NB4 (cell line): ENCODE data around the gene FAAH2.

Experiments used
- DNase-seq: peaks from one replicate; pipeline ENCODE4 v3.0.0; 2010; ENCODE audit warnings: low read depth
- H3K4me3 ChIP-seq: one replicate; pipeline ENCODE4 v1.5.1; 2011; ENCODE audit warnings: mild to moderate bottlenecking, low read depth, low read length, moderate library complexity
- MYC ChIP-seq: IDR thresholded peaks from 2 replicates; pipeline ENCODE4 v1.6.1; 2011; ENCODE audit warnings: low read depth, low read length
- POLR2A ChIP-seq: IDR thresholded peaks from 2 replicates; pipeline ENCODE4 v1.6.1; 2011; ENCODE audit warnings: mild to moderate bottlenecking; ENCODE audit not compliant: insufficient read length; ENCODE audit errors: extremely low read depth
- TF ChIP-seq, protein P1 (sequence below): IDR thresholded peaks from 2 replicates; pipeline ENCODE4 v1.6.1; 2011; ENCODE audit warnings: low read depth, low read length
- TF ChIP-seq, protein P2 (sequence below): IDR thresholded peaks from one replicate; pipeline ENCODE4 v1.5.1; 2012; ENCODE audit warnings: low read depth, low read length

Gene FAAH2

GRCh38 chrX:57406149-57406548 lies 119.6 kb downstream of the FAAH2 start:
- TF ChIP-seq, protein P1, sequence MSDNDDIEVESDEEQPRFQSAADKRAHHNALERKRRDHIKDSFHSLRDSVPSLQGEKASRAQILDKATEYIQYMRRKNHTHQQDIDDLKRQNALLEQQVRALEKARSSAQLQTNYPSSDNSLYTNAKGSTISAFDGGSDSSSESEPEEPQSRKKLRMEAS: no peak
- TF ChIP-seq MYC (no peak), POLR2A (no peak)
- TF ChIP-seq, protein P2, sequence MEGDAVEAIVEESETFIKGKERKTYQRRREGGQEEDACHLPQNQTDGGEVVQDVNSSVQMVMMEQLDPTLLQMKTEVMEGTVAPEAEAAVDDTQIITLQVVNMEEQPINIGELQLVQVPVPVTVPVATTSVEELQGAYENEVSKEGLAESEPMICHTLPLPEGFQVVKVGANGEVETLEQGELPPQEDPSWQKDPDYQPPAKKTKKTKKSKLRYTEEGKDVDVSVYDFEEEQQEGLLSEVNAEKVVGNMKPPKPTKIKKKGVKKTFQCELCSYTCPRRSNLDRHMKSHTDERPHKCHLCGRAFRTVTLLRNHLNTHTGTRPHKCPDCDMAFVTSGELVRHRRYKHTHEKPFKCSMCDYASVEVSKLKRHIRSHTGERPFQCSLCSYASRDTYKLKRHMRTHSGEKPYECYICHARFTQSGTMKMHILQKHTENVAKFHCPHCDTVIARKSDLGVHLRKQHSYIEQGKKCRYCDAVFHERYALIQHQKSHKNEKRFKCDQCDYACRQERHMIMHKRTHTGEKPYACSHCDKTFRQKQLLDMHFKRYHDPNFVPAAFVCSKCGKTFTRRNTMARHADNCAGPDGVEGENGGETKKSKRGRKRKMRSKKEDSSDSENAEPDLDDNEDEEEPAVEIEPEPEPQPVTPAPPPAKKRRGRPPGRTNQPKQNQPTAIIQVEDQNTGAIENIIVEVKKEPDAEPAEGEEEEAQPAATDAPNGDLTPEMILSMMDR: no peak
- DNase-seq: no peak
- no peak overlapping the region for H3K4me3 ChIP-seq

GRCh38 chrX:57417827-57418226 lies 131.3 kb downstream of the FAAH2 start:
- TF ChIP-seq, protein P1: no peak
- TF ChIP-seq, protein P2: no peak
- TF ChIP-seq MYC: no peak
- no peak for TF ChIP-seq POLR2A
- DNase-seq: no peak
- no peak overlapping the region for H3K4me3 ChIP-seq

DNA sequence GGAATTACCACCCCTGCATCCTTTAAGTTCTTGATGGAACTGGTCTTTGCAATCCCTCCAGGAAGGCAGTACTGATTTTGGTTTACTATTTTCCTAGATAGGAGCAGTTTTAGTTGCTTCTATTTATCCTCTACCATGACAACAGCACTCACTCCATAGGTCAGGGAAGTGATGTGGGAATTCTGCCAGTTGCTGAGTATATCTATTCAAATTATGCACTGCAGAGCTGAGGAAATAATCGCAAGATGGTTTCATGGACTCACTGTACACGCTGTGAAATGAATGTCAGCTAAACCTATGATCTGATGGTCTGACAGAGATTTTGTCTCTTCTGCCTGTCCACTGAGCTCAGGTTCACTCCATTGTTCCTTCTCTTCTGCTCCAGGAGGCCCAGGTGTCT lies 135.8 kb downstream of the FAAH2 start:
- TF ChIP-seq, protein P1: no peak
- H3K4me3 ChIP-seq: no peak overlapping the region
- DNase-seq: no peak

DNA sequence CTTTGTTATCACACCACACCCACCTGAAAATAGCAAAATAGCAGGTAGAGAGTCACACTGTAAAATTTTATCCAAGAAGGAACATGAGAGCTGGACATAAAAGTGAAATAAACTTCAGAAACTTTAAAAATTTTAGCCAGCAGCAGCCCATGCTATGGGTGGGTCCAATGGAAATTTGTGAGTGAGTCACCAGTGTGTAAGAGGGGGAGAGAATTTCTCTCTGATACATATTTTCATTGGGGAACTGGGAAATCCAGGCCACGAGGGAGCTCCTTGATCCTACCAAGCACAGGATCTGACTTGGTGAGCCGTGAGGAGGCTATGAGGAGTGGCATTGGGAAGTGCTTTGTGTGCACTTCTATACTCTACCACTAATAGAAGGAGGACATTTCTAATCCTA lies 136.3 kb downstream of the FAAH2 start:
- TF ChIP-seq, protein P2: no peak
- TF ChIP-seq MYC (no peak), POLR2A (no peak)
- TF ChIP-seq, protein P1: no peak
- DNase-seq: no peak
- no peak overlapping the region for H3K4me3 ChIP-seq

DNA sequence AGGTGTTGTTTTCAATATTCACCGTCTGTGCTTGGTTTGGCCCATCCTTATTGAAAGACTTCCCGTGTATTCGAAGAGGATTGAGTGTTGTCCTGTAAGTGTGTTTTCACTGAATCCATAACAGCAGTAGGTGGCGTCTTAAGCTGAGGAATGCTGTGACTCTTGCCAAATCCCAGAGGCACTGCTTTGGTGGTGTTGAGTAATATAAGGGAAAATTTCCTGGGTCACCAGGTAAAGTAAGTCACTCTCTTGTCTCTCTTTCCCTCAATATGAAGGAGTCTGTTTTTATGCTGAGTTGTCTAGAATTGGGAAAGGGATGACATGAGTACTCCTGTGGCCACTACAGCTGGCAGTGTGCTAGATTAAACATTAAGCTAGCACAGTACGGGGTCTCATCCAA lies 158.6 kb downstream of the FAAH2 start:
- DNase-seq: no peak
- H3K4me3 ChIP-seq: no peak overlapping the region
- TF ChIP-seq POLR2A: no peak
- no peak for TF ChIP-seq MYC
- TF ChIP-seq, protein P2: no peak
- TF ChIP-seq, protein P1: no peak

GRCh38 chrX:57445832-57446231 lies 159.3 kb downstream of the FAAH2 start:
- DNase-seq: no peak
- H3K4me3 ChIP-seq: no peak overlapping the region
- TF ChIP-seq POLR2A (no peak), MYC (no peak)
- TF ChIP-seq, protein P1: no peak
- TF ChIP-seq, protein P2: no peak
